Measurements from ENCODE around the gene CAMK1G.
A peak's percentile ranks its signal among the peaks of the same experiment; 100 is the strongest.

CAMK1G gene

DNA sequence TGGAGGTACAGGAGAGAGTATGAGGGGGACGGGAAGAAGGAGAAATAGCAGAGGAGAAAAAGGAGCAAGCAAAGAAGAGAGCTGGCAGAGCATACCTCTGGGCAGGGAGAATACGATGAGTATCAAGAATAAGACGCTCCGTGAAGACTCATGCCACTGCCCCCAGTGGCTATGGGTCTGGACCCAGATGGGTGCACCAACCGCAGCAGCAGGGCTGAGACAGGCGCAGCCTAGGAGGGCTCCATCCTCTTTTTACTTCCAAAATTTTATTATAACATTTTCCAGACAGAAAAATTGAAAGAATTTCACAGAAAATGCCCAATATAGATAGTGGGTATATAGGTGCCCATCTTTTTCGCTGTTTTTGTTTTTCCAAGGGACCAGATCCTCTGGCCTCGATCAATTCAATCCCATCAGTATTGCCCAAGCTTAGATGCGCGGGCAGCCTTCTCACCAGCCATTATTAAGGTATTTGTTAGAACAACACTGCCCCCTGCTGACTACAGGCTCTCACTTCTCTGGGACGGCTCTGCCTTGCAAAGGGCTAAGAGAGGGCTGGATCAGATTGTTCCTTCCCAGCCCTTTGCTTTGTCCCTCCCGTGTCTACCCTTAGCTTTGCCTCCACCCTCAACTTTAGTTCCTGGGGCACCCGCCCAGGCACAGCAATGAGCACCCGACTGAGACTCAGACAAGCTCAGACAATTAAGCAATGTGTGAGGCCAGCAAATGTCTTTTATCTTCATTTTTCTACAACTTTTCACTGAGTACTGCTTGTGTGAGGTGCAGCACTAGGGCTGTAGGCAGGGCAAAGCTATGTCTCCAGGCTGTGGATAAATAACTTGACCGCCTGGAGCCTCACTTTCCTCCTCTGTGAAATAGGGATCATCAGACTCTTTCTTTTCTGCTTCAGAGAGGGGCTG is 17.5 kb upstream of the CAMK1G start:
- DNase-seq (ENCODE audit: low read depth in 2 of 2), result peak; percentile 35 to 51

DNA sequence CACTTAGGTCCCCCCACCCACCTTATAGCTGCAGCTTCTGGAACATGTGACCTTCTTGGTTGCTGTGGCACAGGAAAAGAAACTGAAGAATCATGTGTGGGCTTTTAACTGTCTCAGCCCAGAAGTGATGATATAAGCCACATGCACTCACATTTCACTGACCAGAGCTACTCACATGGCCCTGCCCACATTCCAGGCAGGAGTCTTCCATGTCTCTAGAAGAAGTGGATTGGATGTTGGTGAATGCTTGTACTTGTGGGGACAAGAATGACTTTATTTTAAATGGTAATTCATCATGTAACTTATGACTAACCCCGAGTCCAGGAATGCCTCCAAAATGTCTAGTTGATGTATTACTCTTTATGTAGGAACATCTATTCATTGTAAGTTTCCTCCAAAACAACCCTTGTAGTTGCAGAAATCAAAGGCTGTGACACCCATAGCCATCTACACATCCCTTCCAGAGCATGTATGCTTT is 15.8 kb upstream of the CAMK1G start:
- DNase-seq (ENCODE audit: low read depth in 2 of 2), result no peak

DNA sequence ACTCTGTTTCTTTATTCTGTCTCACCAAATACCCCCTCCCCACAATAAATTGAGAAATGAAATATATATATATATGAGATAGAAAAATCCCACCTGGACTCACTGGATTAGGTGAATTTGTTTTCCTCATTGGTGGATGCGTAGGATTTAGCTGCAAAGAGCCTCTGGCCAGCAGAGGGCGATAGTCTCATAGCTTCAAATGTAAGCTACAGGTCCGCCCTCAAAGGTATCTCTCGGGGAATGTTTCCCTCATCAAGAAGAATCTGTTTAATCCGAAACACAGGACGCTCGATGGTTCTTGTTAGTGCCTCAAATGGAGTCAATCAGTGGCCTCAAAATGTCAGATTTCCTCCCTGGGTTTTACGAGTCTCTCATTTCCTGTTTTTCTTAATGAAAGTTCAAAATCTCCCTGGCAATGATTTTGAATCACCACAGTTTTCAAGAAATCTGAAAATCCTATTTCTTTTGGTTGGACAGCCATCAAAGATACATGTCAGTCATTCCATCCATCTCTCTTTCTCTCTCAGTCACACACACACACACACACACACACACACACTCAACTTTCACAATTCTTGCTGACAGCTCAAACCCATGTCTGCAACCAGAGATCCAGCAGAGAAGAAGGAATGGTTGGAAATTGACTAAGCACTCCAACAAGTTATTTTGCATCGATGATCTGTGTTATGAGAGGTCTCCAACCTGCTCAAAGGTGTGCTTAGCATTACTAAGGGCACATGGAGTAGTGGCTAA is 13.9 kb upstream of the CAMK1G start:
- DNase-seq (ENCODE audit: low read depth in 2 of 2), result peak; percentile 44 to 55

- no peak for DNase-seq (ENCODE audit: low read depth in 2 of 2)
Measured at GRCh38 chr1:209570743-209571142, 12.8 kb upstream of the CAMK1G start.

GRCh38 chr1:209576392-209577197 is 6.9 kb upstream of the CAMK1G start:
- DNase-seq (ENCODE audit: low read depth in 2 of 2), result peak; percentile 23 to 37

DNA sequence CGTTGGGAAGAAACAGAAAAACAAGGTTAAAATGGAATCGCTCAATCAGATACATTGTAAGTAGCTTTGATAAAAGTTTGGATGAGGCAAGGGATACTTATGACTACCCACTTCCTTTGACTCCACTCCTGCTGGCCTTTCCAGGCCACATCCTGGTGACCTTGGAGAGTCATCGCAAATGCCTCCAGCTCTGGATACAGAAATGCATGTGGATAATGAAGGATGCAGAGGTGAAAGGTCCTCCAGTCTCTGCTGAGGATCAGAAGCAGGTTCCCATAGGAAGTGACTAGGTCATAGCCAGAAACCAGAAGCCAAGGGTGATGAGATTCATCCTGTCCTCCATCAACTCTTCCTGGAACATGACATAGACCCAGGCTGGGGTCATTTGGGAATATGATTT is 6.2 kb upstream of the CAMK1G start:
- no peak for DNase-seq (ENCODE audit: low read depth in 2 of 2)

GRCh38 chr1:209580577-209580976 is 2.9 kb upstream of the CAMK1G start:
- no peak for DNase-seq (ENCODE audit: low read depth in 2 of 2)

- no peak for DNase-seq (ENCODE audit: low read depth in 2 of 2)
Measured at GRCh38 chr1:209584231-209584672, 738 bp downstream of the CAMK1G start.

DNA sequence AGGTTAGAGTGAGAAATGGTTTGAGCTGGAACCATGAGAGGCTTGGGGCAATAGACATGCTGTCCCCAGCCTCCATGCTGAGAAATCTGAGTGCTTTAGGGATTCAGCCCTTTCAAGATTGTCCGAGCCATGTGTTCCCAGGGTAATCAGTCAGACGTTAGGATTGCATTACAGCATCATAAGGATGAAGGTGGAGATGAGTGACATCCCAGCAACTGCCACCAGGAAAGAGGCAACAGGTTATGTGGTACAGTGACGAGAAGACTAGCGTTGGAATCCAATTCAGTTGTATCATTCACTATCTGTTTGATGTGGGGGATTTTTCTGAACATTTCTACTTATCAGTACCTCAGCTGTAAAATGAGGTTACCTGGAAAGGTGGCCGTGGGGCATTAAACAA is 1.7 kb downstream of the CAMK1G start:
- no peak for DNase-seq (ENCODE audit: low read depth in 2 of 2)

DNA sequence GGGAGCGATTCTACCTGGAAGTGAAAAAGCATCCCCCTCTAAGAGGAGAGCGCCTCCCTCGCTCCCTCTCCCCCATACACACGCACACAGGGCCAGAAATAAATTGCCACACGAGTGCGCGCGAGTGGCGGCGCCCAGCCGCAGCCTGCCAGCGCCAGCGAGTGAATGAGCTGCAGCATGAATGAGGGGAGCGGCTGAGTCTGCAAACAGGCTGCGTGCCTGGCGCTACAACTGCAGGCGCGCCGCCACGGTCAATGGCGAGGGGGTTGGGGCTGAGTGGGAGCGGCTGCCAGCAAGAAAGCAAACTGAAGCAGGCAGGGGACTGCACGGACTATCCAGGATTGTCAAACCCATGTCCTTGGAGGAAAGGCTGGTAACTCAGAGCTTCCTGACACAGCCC is 2.2 kb downstream of the CAMK1G start:
- no peak for DNase-seq (ENCODE audit: low read depth in 2 of 2)

GRCh38 chr1:209586221-209586740 is 2.8 kb downstream of the CAMK1G start:
- DNase-seq (ENCODE audit: low read depth in 2 of 2), result no peak

DNA sequence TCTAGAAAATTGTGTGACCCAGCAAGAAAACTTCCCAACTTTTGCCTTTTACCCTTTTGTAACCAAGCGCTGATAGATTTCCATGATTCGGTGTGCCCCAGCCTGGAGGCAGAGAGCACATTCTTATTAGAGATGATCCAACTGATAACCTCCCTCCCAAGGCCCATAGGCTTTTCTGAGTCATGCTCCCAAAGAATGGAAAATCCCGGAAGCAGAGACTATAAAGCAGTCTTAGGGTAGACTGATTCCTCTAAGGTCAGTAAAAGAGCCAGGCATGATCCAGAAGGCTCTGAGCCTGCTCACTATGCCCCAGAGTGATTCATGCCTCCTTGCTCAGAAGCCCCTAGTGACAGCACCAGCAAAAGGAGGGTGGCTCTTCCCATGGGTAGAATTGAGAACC is 4.3 kb downstream of the CAMK1G start:
- no peak for DNase-seq (ENCODE audit: low read depth in 2 of 2)

DNA sequence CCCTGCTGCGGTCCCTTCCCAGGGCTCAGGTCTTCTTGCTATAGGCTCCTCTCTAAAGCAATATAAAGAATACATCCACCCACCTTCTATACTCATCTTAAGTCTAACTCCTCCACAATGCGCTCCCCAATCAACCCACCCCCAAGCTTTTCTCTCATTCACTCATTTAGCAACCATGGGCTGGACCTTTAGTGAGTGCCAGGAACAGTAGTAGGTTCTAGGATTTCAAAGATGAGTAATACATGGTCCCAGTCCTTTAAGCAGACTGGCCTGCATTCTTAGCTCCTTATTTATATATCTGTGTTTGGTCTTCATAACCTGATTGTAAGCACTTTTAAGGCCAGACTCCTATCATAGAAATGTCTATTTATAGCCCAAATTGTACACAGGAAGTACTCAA is 5.9 kb downstream of the CAMK1G start:
- no peak for DNase-seq (ENCODE audit: low read depth in 2 of 2)

- DNase-seq (ENCODE audit: low read depth in 2 of 2), result no peak
Measured at GRCh38 chr1:209589863-209590262, 6.3 kb downstream of the CAMK1G start.

DNA sequence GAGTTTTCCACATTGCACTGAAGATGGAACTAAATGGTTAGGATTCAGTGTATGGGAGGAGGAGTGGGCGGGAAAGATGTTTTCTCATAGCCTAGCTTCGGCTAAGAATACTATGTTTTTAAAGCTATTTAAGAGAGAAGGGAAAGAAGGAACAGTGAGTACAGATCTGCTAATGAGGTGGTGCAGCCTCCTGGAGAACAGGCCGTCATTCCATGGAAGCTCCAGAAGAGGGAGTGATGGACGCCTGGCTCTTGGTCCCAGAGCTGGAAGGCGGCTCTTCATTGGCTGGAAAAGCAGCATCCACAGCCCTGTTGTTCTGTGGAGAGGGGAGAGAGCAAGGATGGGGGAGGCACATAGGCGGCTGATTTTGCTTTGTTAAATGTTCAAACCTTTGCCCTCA is 6.9 kb downstream of the CAMK1G start:
- DNase-seq (ENCODE audit: low read depth in 2 of 2), result no peak

- DNase-seq (ENCODE audit: low read depth in 2 of 2), result no peak
Measured at GRCh38 chr1:209593747-209594146, 10.2 kb downstream of the CAMK1G start.

GRCh38 chr1:209594440-209594839 is 10.9 kb downstream of the CAMK1G start:
- DNase-seq (ENCODE audit: low read depth in 2 of 2), result no peak

DNA sequence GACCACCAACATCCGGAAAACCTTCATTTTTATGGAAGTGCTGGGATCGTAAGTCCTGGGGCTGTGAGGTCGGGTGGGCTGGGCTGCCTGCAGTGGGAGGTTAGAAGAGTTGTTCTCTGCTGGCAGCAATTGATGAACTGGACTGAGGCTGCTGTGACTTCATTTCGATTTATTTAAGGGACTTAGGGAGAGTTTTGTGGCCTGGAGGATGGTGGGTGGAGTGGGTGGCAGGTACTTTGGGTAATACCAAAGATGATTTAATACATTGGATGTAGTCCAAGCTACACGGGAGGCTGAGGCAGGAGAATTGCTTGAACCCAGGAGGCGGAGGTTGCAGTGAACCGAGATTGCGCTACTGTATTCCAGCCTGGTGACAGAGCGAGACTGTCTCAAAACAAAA is 11.5 kb downstream of the CAMK1G start:
- DNase-seq (ENCODE audit: low read depth in 2 of 2), result no peak

DNA sequence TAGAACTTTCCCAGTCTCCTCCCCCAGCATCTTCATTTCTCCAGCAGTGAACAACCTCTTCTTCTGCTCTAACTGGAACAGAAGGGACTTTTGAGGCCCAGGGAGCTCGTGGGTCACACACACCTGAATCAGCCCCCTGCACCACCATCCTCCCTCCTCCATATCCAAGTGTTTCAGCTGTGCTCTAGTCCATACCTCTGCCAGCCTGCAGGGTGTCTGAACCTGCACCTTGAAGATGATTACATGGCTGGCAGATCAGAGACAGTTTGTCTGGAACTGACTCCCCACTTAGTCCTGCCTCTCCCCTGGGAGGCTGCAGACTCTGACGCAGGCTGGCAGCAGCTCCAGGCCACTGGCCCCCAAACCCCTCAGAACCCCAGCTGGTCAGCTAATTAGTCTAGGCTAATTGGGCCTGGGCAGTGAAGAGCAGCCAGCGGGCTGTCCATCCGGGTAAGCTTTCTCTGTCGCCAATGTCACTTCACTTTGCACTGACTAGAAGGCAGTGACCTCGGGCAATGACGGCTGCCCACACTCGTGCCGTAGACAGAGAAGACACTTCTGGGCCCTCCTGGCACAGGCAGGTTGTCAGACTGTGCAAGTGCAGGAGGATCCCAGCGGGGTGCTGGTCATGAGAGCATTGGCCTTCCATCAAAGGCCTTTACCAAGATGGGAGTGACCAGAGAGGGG is 12.2 kb downstream of the CAMK1G start:
- DNase-seq (ENCODE audit: low read depth in 2 of 2), result no peak

DNA sequence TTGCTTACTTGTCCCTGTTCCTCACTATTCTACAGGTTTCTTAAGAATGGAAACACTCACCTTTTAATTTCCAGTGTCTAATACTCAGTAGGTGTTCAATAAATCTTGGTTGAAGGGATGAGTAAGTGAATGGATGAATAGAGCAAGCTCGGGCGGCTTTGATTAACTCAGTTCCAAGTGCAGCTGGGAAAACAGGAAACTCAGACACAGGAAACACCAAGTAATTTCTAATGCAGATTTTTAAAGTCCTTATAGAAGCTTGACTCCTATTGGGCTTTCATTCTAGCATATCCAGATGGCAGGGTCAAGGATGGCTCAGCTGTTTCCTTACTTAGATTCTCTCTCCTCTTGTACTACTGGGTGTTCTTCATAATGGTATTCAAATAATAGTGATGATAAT is 14.0 kb downstream of the CAMK1G start:
- no peak for DNase-seq (ENCODE audit: low read depth in 2 of 2)

DNA sequence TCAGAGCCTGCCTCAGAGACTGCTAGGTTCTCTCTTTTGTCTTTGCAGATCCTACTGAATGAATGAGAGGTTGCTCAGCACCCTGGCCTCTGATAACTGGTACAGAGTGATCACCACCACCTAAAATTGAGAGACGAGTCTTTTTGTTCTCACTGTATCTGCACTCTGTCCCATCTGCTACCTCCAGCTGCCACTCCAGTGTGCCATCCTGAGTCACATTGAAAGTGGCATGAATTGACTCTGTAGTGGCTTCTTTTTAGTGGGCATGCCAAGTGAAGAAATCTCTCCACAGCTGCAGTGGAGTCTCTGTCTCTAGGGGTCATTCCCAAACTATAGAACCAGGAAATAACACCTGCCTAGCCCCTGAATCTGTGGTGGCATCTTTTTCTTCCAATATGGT is 14.7 kb downstream of the CAMK1G start:
- no peak for DNase-seq (ENCODE audit: low read depth in 2 of 2)
